ENCODE data around the gene EHD1. TPM values are rescaled to one million over a fixed set of nuclear protein-coding genes. Genes with fewer than 3 reads are reported as not detected.

The EHD1 gene
- total RNA-seq, 3 donors from 2014 or later: 26.9 to 45.4 (median 31.2) TPM

DNA sequence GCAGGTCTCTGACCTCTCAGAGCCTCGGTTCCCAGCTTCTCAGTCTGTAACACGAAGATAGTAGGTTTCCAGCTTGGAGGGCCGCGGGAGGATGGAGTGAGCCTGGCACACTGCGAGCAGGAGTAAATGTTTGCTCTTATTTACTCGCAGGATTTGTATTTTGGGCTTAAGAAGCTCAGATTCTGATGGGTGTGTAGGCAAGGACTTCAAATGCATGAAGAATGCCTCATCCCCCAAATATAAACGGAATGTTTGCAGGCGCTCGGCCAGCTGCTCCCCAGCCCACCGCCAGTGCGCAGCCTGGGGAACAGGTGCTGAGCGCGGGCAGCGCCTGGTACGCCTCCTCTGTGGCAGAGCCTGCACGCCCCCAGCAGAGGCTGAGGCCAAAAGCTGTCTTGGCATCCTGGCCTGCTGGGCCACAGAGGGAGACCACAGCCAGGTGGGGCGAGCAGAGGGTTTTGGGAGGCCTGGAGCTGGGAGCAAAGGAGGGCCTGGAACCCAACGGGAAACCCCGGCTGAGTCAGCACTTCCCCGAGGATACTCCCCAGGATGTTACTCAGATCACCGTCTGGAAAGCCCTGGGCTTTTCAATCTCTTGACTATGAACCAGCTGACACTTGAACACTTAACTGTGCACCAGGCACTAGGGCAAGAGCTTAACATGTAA is 9.4 kb downstream of the EHD1 start:
- intact Hi-C loops (cut with DNase I; ENCODE audit: low total_unique reads): no loop called here
- TF ChIP-seq, protein P1, sequence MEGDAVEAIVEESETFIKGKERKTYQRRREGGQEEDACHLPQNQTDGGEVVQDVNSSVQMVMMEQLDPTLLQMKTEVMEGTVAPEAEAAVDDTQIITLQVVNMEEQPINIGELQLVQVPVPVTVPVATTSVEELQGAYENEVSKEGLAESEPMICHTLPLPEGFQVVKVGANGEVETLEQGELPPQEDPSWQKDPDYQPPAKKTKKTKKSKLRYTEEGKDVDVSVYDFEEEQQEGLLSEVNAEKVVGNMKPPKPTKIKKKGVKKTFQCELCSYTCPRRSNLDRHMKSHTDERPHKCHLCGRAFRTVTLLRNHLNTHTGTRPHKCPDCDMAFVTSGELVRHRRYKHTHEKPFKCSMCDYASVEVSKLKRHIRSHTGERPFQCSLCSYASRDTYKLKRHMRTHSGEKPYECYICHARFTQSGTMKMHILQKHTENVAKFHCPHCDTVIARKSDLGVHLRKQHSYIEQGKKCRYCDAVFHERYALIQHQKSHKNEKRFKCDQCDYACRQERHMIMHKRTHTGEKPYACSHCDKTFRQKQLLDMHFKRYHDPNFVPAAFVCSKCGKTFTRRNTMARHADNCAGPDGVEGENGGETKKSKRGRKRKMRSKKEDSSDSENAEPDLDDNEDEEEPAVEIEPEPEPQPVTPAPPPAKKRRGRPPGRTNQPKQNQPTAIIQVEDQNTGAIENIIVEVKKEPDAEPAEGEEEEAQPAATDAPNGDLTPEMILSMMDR (IDR thresholded peaks at IDR 0.05): no peak
- no peak for TF ChIP-seq POLR2AphosphoS5 (IDR thresholded peaks at IDR 0.05)
- TF ChIP-seq POLR2A (IDR thresholded peaks at IDR 0.05): no peak
- Histone ChIP-seq H3K9me3 (no peaks in the 10 kb centered on the region), H3K27ac (peak overlapping the region; percentile 68 to 75), H3K4me3 (peak overlapping the region in 1 of 3 donors; percentile 16), H3K27me3 (no peaks in the 10 kb centered on the region), H3K4me1 (peaks cover 20 to 33% of the 10 kb centered on the region in 2 donors), H3K36me3 (no peaks in the 10 kb centered on the region)
- no peak for DNase-seq (ENCODE audit: low spot score in 2 of 2)

DNA sequence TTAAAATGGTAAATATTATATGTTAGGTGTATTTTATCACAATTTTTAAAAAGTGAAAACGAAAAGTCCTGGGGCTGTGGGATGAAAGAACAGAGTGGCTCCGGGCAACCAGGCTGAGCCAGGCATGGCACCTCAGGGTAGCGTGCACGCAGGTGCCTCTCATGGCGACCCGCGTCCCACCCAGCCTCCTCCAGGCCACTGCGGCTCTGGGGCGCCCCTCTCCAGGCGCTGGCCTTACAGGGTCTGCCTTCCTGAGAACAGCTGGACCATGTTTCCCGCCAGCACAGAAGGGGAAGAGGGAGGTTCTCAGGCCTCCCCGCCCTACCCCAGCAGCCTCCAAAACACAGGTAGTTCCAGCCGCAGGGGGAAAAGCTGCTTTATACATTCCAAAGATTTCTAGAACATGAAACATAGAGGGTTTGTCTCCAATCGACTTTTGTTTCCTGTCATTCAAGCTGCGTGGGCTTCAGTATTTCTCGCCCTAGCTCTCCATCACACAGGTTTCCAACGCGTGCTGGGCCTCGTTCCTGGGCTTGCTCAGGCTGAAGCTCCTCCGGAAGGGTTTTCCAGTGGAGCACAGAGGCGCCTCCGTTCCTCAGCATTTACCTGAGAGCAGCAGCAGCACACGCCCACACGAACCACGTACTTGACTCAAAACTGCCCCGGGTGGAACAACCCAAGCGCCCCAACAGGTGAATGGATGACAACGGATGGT is 10.5 kb downstream of the EHD1 start:
- intact Hi-C loops (cut with DNase I; ENCODE audit: low total_unique reads): no loop called here
- Histone ChIP-seq H3K36me3 (no peaks in the 10 kb centered on the region), H3K27ac (peak overlapping the region; percentile 68 to 75)

DNA sequence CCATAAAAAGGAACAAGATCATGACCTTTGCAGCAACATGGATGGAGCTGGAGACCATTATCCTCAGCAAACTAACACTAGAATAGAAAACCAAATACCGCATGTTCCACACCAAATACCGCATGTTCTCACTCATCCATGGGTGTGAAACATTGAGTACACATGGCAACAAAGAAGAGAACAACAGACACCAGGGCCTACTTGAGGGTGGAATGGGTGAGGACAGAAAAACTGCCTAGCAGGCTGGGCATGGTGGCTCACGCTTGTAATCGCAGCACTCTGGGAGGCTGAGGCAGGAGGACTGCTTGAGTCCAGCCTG is 12.3 kb downstream of the EHD1 start:
- no peaks in the 10 kb centered on the region for H3K9me3 ChIP-seq
- DNase-seq (ENCODE audit: low spot score in 2 of 2): no peak
- peak overlapping the region; percentile 48 to 80 for H3K27ac ChIP-seq
- intact Hi-C loops (cut with DNase I; ENCODE audit: low total_unique reads): no loop called here
- no peaks in the 10 kb centered on the region for H3K27me3 ChIP-seq
- no peak overlapping the region for H3K4me3 ChIP-seq
- TF ChIP-seq, protein P1 (IDR thresholded peaks at IDR 0.05): no peak
- TF ChIP-seq POLR2A (IDR thresholded peaks at IDR 0.05): no peak
- TF ChIP-seq POLR2AphosphoS5 (IDR thresholded peaks at IDR 0.05): no peak
- H3K4me1 ChIP-seq: peaks cover 30 to 53% of the 10 kb centered on the region in 2 donors
- no peaks in the 10 kb centered on the region for H3K36me3 ChIP-seq

More for the DNA sequence above, 10.5 kb downstream of the EHD1 start:
- Histone ChIP-seq H3K4me1 (peaks cover 30 to 44% of the 10 kb centered on the region in 2 donors), H3K4me3 (no peak overlapping the region), H3K27me3 (no peaks in the 10 kb centered on the region), H3K9me3 (no peaks in the 10 kb centered on the region)
- TF ChIP-seq POLR2AphosphoS5 (IDR thresholded peaks at IDR 0.05): no peak
- TF ChIP-seq, protein P1 (IDR thresholded peaks at IDR 0.05): no peak
- no peak for TF ChIP-seq POLR2A (IDR thresholded peaks at IDR 0.05)
- DNase-seq (ENCODE audit: low spot score in 2 of 2): no peak

- DNase-seq (ENCODE audit: low spot score in 2 of 2): no peak
- TF ChIP-seq, protein P1 (IDR thresholded peaks at IDR 0.05): no peak
- TF ChIP-seq POLR2AphosphoS5 (IDR thresholded peaks at IDR 0.05) (no peak), POLR2A (IDR thresholded peaks at IDR 0.05) (no peak)
- Histone ChIP-seq H3K36me3 (no peaks in the 10 kb centered on the region), H3K4me1 (peaks cover 30 to 53% of the 10 kb centered on the region in 2 donors), H3K9me3 (no peaks in the 10 kb centered on the region), H3K27me3 (no peaks in the 10 kb centered on the region), H3K27ac (peak overlapping the region; percentile 80 to 96), H3K4me3 (no peak overlapping the region)
- intact Hi-C loops (cut with DNase I; ENCODE audit: low total_unique reads): no loop called here
These were observed 12.9 kb downstream of the EHD1 start for GRCh38 chr11:64865286-64866172.

Measured in breast epithelium (tissue), 4 donors.